Right lobe of liver (tissue), 4 donors: Measurements from ENCODE around the gene STX11.

Source experiments
- POLR2A ChIP-seq: fragments of 450-650 bp; IDR thresholded peaks from one replicate; pipeline ENCODE4 v1.6.1; 2017; ENCODE audit warnings: antibody characterized with exemption, mild to moderate bottlenecking
- TF ChIP-seq, protein P1 (sequence below), 4 donors: fragments of 200-600 bp in 3 of 4; fragments of 450-650 bp in 1 of 4; IDR thresholded peaks; one replicate each; pipeline versions ENCODE4 v1.5.1 to v1.8.0; 2016 to 2022; ENCODE audit warnings: antibody characterized with exemption in 4 of 4, mild to moderate bottlenecking in 2 of 4
- donor health status: DM: no; HTN: no; CAD: no.
- donor health status: DM: no; HTN: no; CAD: no.
- donor health status: DM: no; HTN: yes; CAD: no.

DNA sequence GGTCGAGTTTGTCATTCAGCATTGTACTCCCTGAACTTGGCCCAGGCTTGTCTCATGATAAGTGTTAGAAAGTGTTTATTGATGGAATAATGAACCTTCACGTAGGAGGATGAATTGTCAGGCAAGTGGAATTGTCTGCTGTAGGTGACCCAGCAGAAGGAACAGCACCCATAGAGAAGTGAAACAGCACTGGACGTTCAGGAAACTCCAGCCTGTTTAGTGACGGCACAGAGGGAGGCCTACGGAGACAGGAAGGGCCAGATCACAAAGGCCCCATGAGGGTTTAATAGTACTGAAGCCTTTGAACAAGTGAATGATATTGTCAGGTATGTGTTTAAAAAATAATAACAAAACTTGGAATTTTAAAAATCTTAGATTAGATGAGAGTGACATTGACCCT, 2.9 kb downstream of the STX11 start:
- TF ChIP-seq, protein P1, sequence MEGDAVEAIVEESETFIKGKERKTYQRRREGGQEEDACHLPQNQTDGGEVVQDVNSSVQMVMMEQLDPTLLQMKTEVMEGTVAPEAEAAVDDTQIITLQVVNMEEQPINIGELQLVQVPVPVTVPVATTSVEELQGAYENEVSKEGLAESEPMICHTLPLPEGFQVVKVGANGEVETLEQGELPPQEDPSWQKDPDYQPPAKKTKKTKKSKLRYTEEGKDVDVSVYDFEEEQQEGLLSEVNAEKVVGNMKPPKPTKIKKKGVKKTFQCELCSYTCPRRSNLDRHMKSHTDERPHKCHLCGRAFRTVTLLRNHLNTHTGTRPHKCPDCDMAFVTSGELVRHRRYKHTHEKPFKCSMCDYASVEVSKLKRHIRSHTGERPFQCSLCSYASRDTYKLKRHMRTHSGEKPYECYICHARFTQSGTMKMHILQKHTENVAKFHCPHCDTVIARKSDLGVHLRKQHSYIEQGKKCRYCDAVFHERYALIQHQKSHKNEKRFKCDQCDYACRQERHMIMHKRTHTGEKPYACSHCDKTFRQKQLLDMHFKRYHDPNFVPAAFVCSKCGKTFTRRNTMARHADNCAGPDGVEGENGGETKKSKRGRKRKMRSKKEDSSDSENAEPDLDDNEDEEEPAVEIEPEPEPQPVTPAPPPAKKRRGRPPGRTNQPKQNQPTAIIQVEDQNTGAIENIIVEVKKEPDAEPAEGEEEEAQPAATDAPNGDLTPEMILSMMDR (IDR thresholded peaks at IDR 0.05): no peak
- TF ChIP-seq POLR2A: peak; percentile 21
